ENCODE measurements around the gene TECPR2.

Gene TECPR2

GRCh38 chr14:102523200-102523568 is 160.4 kb downstream of the TECPR2 start:
- Histone ChIP-seq H3K4me1 (ENCODE audit: control insufficient read depth, insufficient read depth, low read length, unreplicated experiment) (peaks cover 18% of the 10 kb centered on the region), H3K36me3 (ENCODE audit: insufficient read depth, low read length) (no peaks in the 10 kb centered on the region), H3K79me2 (ENCODE audit: control insufficient read depth, insufficient read depth, low read length, unreplicated experiment) (no peaks in the 10 kb centered on the region), H3K27ac (ENCODE audit: low read depth, low read length) (no peak overlapping the region), H3K27me3 (ENCODE audit: insufficient read depth, low read length) (no peaks in the 10 kb centered on the region), H3K4me3 (ENCODE audit: low read depth, low read length) (no peak overlapping the region), H2AFZ (ENCODE audit: low read length, unreplicated experiment) (peak overlapping the region; percentile 17)

- Histone ChIP-seq H3K79me2 (ENCODE audit: control insufficient read depth, insufficient read depth, low read length, unreplicated experiment) (no peaks in the 10 kb centered on the region), H3K27ac (ENCODE audit: low read depth, low read length) (no peak overlapping the region), H3K4me1 (ENCODE audit: control insufficient read depth, insufficient read depth, low read length, unreplicated experiment) (peaks cover 18% of the 10 kb centered on the region), H3K27me3 (ENCODE audit: insufficient read depth, low read length) (no peaks in the 10 kb centered on the region), H3K4me3 (ENCODE audit: low read depth, low read length) (peak overlapping the region; percentile 36; the same call in 1 of the 2 replicates), H3K36me3 (ENCODE audit: insufficient read depth, low read length) (no peaks in the 10 kb centered on the region), H2AFZ (ENCODE audit: low read length, unreplicated experiment) (peak overlapping the region; percentile 82)
Observed at GRCh38 chr14:102523569-102524450, 161.1 kb downstream of the TECPR2 start.

- Histone ChIP-seq H3K27ac (ENCODE audit: low read depth, low read length) (peak overlapping the region; percentile 70), H3K4me1 (ENCODE audit: control insufficient read depth, insufficient read depth, low read length, unreplicated experiment) (peaks cover 18% of the 10 kb centered on the region), H3K27me3 (ENCODE audit: insufficient read depth, low read length) (no peaks in the 10 kb centered on the region), H2AFZ (ENCODE audit: low read length, unreplicated experiment) (peak overlapping the region; percentile 97), H3K4me3 (ENCODE audit: low read depth, low read length) (peak overlapping the region; percentile 84), H3K36me3 (ENCODE audit: insufficient read depth, low read length) (no peaks in the 10 kb centered on the region), H3K79me2 (ENCODE audit: control insufficient read depth, insufficient read depth, low read length, unreplicated experiment) (no peaks in the 10 kb centered on the region)
Observed at GRCh38 chr14:102524451-102525218, 161.9 kb downstream of the TECPR2 start.

GRCh38 chr14:102525219-102525928 is 162.6 kb downstream of the TECPR2 start:
- H3K27ac ChIP-seq (ENCODE audit: low read depth, low read length): peak overlapping the region; percentile 70
- peak overlapping the region; percentile 84 for H3K4me3 ChIP-seq (ENCODE audit: low read depth, low read length)
- H2AFZ ChIP-seq (ENCODE audit: low read length, unreplicated experiment): peak overlapping the region; percentile 97
- no peaks in the 10 kb centered on the region for H3K27me3 ChIP-seq (ENCODE audit: insufficient read depth, low read length)
- H3K36me3 ChIP-seq (ENCODE audit: insufficient read depth, low read length): no peaks in the 10 kb centered on the region
- H3K4me1 ChIP-seq (ENCODE audit: control insufficient read depth, insufficient read depth, low read length, unreplicated experiment): peaks cover 18% of the 10 kb centered on the region
- H3K79me2 ChIP-seq (ENCODE audit: control insufficient read depth, insufficient read depth, low read length, unreplicated experiment): no peaks in the 10 kb centered on the region

- Histone ChIP-seq H3K4me1 (ENCODE audit: control insufficient read depth, insufficient read depth, low read length, unreplicated experiment) (peaks cover 18% of the 10 kb centered on the region), H3K36me3 (ENCODE audit: insufficient read depth, low read length) (no peaks in the 10 kb centered on the region), H3K4me3 (ENCODE audit: low read depth, low read length) (peak overlapping the region; percentile 84), H3K27me3 (ENCODE audit: insufficient read depth, low read length) (no peaks in the 10 kb centered on the region), H3K27ac (ENCODE audit: low read depth, low read length) (peak overlapping the region; percentile 70), H3K79me2 (ENCODE audit: control insufficient read depth, insufficient read depth, low read length, unreplicated experiment) (no peaks in the 10 kb centered on the region), H2AFZ (ENCODE audit: low read length, unreplicated experiment) (peak overlapping the region; percentile 97)
Observed at GRCh38 chr14:102525929-102526497, 163.3 kb downstream of the TECPR2 start.

- no peak overlapping the region for H3K4me3 ChIP-seq (ENCODE audit: low read depth, low read length)
- peaks cover 18% of the 10 kb centered on the region for H3K4me1 ChIP-seq (ENCODE audit: control insufficient read depth, insufficient read depth, low read length, unreplicated experiment)
- H3K27ac ChIP-seq (ENCODE audit: low read depth, low read length): no peak overlapping the region
- H3K27me3 ChIP-seq (ENCODE audit: insufficient read depth, low read length): no peaks in the 10 kb centered on the region
- H3K36me3 ChIP-seq (ENCODE audit: insufficient read depth, low read length): no peaks in the 10 kb centered on the region
- H2AFZ ChIP-seq (ENCODE audit: low read length, unreplicated experiment): no peak overlapping the region
- no peaks in the 10 kb centered on the region for H3K79me2 ChIP-seq (ENCODE audit: control insufficient read depth, insufficient read depth, low read length, unreplicated experiment)
Observed at GRCh38 chr14:102528431-102529170, 165.9 kb downstream of the TECPR2 start.

GRCh38 chr14:102530828-102531478 is 168.2 kb downstream of the TECPR2 start:
- no peak overlapping the region for H3K4me3 ChIP-seq (ENCODE audit: low read depth, low read length)
- H3K4me1 ChIP-seq (ENCODE audit: control insufficient read depth, insufficient read depth, low read length, unreplicated experiment): peaks cover 15% of the 10 kb centered on the region
- no peak overlapping the region for H3K27ac ChIP-seq (ENCODE audit: low read depth, low read length)
- no peak overlapping the region for H2AFZ ChIP-seq (ENCODE audit: low read length, unreplicated experiment)
- no peaks in the 10 kb centered on the region for H3K27me3 ChIP-seq (ENCODE audit: insufficient read depth, low read length)
- no peaks in the 10 kb centered on the region for H3K36me3 ChIP-seq (ENCODE audit: insufficient read depth, low read length)
- no peaks in the 10 kb centered on the region for H3K79me2 ChIP-seq (ENCODE audit: control insufficient read depth, insufficient read depth, low read length, unreplicated experiment)

GRCh38 chr14:102532204-102532658 is 169.5 kb downstream of the TECPR2 start:
- no peaks in the 10 kb centered on the region for H3K36me3 ChIP-seq (ENCODE audit: insufficient read depth, low read length)
- no peak overlapping the region for H3K27ac ChIP-seq (ENCODE audit: low read depth, low read length)
- H2AFZ ChIP-seq (ENCODE audit: low read length, unreplicated experiment): no peak overlapping the region
- H3K27me3 ChIP-seq (ENCODE audit: insufficient read depth, low read length): no peaks in the 10 kb centered on the region
- H3K4me1 ChIP-seq (ENCODE audit: control insufficient read depth, insufficient read depth, low read length, unreplicated experiment): peaks cover 8% of the 10 kb centered on the region
- no peaks in the 10 kb centered on the region for H3K79me2 ChIP-seq (ENCODE audit: control insufficient read depth, insufficient read depth, low read length, unreplicated experiment)
- H3K4me3 ChIP-seq (ENCODE audit: low read depth, low read length): no peak overlapping the region

- Histone ChIP-seq H3K36me3 (ENCODE audit: insufficient read depth, low read length) (no peaks in the 10 kb centered on the region), H3K4me1 (ENCODE audit: control insufficient read depth, insufficient read depth, low read length, unreplicated experiment) (peaks cover 18% of the 10 kb centered on the region), H3K79me2 (ENCODE audit: control insufficient read depth, insufficient read depth, low read length, unreplicated experiment) (no peaks in the 10 kb centered on the region), H3K4me3 (ENCODE audit: low read depth, low read length) (no peak overlapping the region), H3K27ac (ENCODE audit: low read depth, low read length) (no peak overlapping the region), H3K27me3 (ENCODE audit: insufficient read depth, low read length) (no peaks in the 10 kb centered on the region), H2AFZ (ENCODE audit: low read length, unreplicated experiment) (no peak overlapping the region)
Observed at GRCh38 chr14:102537981-102538601, 175.3 kb downstream of the TECPR2 start.
